ENCODE results near the gene NEK11.

Gene NEK11

DNA sequence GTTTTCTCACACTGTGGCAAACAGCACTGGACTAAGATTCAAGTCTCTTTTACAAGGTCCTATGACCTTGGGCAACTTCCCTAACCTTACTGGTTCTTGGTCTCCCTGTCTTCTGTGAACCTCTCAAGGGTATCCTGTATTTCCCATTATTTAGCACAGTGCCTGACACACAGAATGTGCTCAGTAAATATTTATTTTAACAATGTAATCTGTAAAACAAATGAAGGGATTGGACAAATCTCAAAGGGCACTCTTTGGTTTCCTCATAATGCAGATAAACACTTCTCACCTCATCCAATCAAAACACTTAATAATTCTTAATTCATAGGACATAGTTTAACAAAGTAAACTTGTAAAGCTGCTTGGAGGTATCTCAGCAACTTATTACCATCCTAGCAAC lies 367.7 kb downstream of the NEK11 start:
- H3K9me3 ChIP-seq (ENCODE audit: control insufficient read depth, low read length): no peaks in the 10 kb centered on the region
- H3K27me3 ChIP-seq (ENCODE audit: control insufficient read depth, insufficient read depth, low read length): no peaks in the 10 kb centered on the region
- no peak overlapping the region for H3K4me3 ChIP-seq (ENCODE audit: low read depth, low read length)
- H2AFZ ChIP-seq: no peak overlapping the region
- no peak for TF ChIP-seq CTCF (IDR thresholded peaks at IDR 0.05)
- no peak overlapping the region for H3K4me2 ChIP-seq (ENCODE audit: low read length)
- H3K79me2 ChIP-seq: no peaks in the 10 kb centered on the region
- no peak overlapping the region for H3K9ac ChIP-seq
- no peaks in the 10 kb centered on the region for H3K36me3 ChIP-seq (ENCODE audit: control insufficient read depth, insufficient read depth, low read length)
- no peak overlapping the region for H3K27ac ChIP-seq
- no peaks in the 10 kb centered on the region for H3K4me1 ChIP-seq

GRCh38 chr3:131396170-131396569 lies 369.5 kb downstream of the NEK11 start:
- no peak overlapping the region for H2AFZ ChIP-seq
- H3K27ac ChIP-seq: no peak overlapping the region
- no peak overlapping the region for H3K4me2 ChIP-seq (ENCODE audit: low read length)
- H3K4me1 ChIP-seq: no peaks in the 10 kb centered on the region
- H3K9ac ChIP-seq: no peak overlapping the region
- no peak overlapping the region for H3K4me3 ChIP-seq (ENCODE audit: low read depth, low read length)
- no peaks in the 10 kb centered on the region for H3K9me3 ChIP-seq (ENCODE audit: control insufficient read depth, low read length)
- H3K79me2 ChIP-seq: no peaks in the 10 kb centered on the region
- H3K36me3 ChIP-seq (ENCODE audit: control insufficient read depth, insufficient read depth, low read length): no peaks in the 10 kb centered on the region
- H3K27me3 ChIP-seq (ENCODE audit: control insufficient read depth, insufficient read depth, low read length): no peaks in the 10 kb centered on the region
- no peak for TF ChIP-seq CTCF (IDR thresholded peaks at IDR 0.05)

DNA sequence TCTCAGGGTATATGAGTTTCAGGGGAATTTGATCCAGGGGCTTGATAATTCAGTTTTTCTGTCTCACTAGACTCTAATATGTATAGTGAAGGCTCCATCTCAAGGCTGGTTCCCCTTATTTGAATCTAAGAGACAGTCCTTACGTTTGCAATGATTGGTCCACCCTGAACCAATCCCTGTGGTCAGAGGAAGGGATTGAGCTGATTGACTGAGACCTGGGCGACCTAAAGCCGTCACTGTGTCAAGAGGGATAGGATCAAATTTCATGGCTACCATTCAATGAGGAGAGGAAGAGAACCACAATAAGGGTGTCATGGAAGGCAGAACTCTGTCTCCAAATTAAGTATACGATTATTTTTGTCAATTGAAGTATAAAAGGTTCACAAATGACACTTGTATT lies 371.2 kb downstream of the NEK11 start:
- Histone ChIP-seq H3K79me2 (no peaks in the 10 kb centered on the region), H3K27me3 (ENCODE audit: control insufficient read depth, insufficient read depth, low read length) (no peaks in the 10 kb centered on the region), H3K27ac (no peak overlapping the region), H3K36me3 (ENCODE audit: control insufficient read depth, insufficient read depth, low read length) (no peaks in the 10 kb centered on the region), H3K9ac (no peak overlapping the region), H3K4me2 (ENCODE audit: low read length) (no peak overlapping the region), H2AFZ (no peak overlapping the region), H3K4me3 (ENCODE audit: low read depth, low read length) (no peak overlapping the region), H3K4me1 (peaks cover 5% of the 10 kb centered on the region), H3K9me3 (ENCODE audit: control insufficient read depth, low read length) (no peaks in the 10 kb centered on the region)
- no peak for TF ChIP-seq CTCF (IDR thresholded peaks at IDR 0.05)
